Spleen (tissue), 11 donors: ENCODE results near the gene OR1F1. TPM values are rescaled to one million over a fixed set of nuclear protein-coding genes. Genes with fewer than 3 reads are reported as not detected.

Source experiments
- DNase-seq: peaks from one replicate; pipeline ENCODE4 v3.0.0-alpha.2; 2020
- H3K27ac ChIP-seq, 8 donors: fragments of 200-600 bp; sonication (generic) in 7 of 8; 1 replicate in 4 of 8; 2 replicates in 4 of 8; pipeline versions ENCODE4 v1.5.0 to v1.8.0; 2016 to 2021; ENCODE audit warnings: inconsistent platforms in 4 of 8, mild to moderate bottlenecking in 4 of 8, moderate library complexity in 1 of 8
- H3K27me3 ChIP-seq, 7 donors: fragments of 200-600 bp; sonication (generic) in 6 of 7; replicated peaks in 1 of 7; 1 replicate in 4 of 7; 2 replicates in 3 of 7; pipeline versions ENCODE4 v1.5.0 to v1.8.0; 2016 to 2021; ENCODE audit warnings: inconsistent platforms in 3 of 7, mild to moderate bottlenecking in 1 of 7
- H3K36me3 ChIP-seq, 6 donors: fragments of 200-600 bp; sonication (generic) in 5 of 6; 1 replicate in 4 of 6; 2 replicates in 2 of 6; pipeline versions ENCODE4 v1.5.0 to v1.8.0; 2016 to 2021; ENCODE audit warnings: inconsistent platforms in 2 of 6
- H3K4me1 ChIP-seq, 6 donors: fragments of 200-600 bp; sonication (generic) in 5 of 6; 1 replicate in 3 of 6; 2 replicates in 3 of 6; pipeline versions ENCODE4 v1.5.0 to v1.8.0; 2016 to 2021; ENCODE audit warnings: inconsistent platforms in 3 of 6
- H3K4me3 ChIP-seq, 8 donors: fragments of 200-600 bp; sonication (generic) in 7 of 8; 1 replicate in 4 of 8; 2 replicates in 4 of 8; pipeline versions ENCODE4 v1.5.0 to v1.8.0; 2016 to 2021; ENCODE audit warnings: inconsistent platforms in 4 of 8, mild to moderate bottlenecking in 4 of 8, moderate library complexity in 2 of 8
- H3K9me3 ChIP-seq, 8 donors: fragments of 200-600 bp; sonication (generic) in 7 of 8; 1 replicate in 4 of 8; 2 replicates in 4 of 8; pipeline versions ENCODE4 v1.5.0 to v1.8.0; 2016 to 2021; ENCODE audit warnings: inconsistent platforms in 4 of 8
- POLR2A ChIP-seq, 3 donors: fragments of 450-650 bp; IDR thresholded peaks; one replicate each; pipeline ENCODE4 v1.5.1; 2017; ENCODE audit warnings: antibody characterized with exemption in 3 of 3, mild to moderate bottlenecking in 1 of 3
- POLR2AphosphoS5 ChIP-seq, 3 donors: sonication (generic); formaldehyde crosslinking; IDR thresholded peaks; one replicate each; pipeline ENCODE4 v1.5.1; 2017; ENCODE audit warnings: antibody characterized with exemption in 3 of 3
- WGBS, 5 donors: extraction: QIAGEN DNeasy Blood & Tissue Kit in 3 of 5; methylation state at CpG; one replicate each; pipeline versions ENCODE4 v1.1.5 to v1.1.7; 2013 to 2018; 5-methylcytosine and 5-hydroxymethylcytosine counted together
- intact Hi-C: fragments of 100-400 bp; cut with DNase I; formaldehyde crosslinking; loops from one replicate; pipeline ENCODE4 v1.15.0; 2023; ENCODE audit warnings: low total_unique reads
- polyA plus RNA-seq, 3 donors: library from polyadenylated mRNA; stranded (reverse); fragments of 200-250 nt; gene quantifications; one replicate each; pipeline ENCODE4 v1.2.1, GENCODE V29; 2013
- total RNA-seq, 7 donors: library from RNA; depleted of rRNA in 3 of 7; stranded (reverse); fragments of >200 nt in 3 of 7; fragmentation: NEBNext Ultra II Directional in 4 of 7; extraction: Animal tissue kit (Norgen Biotek cat#: 25700) in 4 of 7; gene quantifications; one replicate each; pipeline versions ENCODE4 v1.1.0 to v1.2.1, GENCODE V29; 2016 to 2021
- TF ChIP-seq, protein P1 (sequence below), 11 experiments: fragments of 200-600 bp in 7 of 11; fragments of 450-650 bp in 4 of 11; sonication (generic) in 4 of 11; IDR thresholded peaks in 8 of 11; conservative IDR thresholded peaks in 3 of 11; 1 replicate in 7 of 11; 2 replicates in 4 of 11; pipeline versions ENCODE4 v1.4.0 to v1.8.0; 2016 to 2021; ENCODE audit warnings: antibody characterized with exemption in 11 of 11, inconsistent platforms in 4 of 11, mild to moderate bottlenecking in 1 of 11
- donor health status: healthy with polysubstance abuse.
- donor health status: DM: no; HTN: no; CAD: no; lungs with moderate emphysema.
- donor health status: DM: no; HTN: no; CAD: no.
- donor health status: Bipolar disorder and iron deficiency.
- donor health status: healthy.
- donor health status: DM: no; HTN: no; CAD: no.
- donor health status: DM: yes; HTN: yes; CAD: no.

The OR1F1 gene
- total and polyA plus RNA-seq, 10 donors = not detected

DNA sequence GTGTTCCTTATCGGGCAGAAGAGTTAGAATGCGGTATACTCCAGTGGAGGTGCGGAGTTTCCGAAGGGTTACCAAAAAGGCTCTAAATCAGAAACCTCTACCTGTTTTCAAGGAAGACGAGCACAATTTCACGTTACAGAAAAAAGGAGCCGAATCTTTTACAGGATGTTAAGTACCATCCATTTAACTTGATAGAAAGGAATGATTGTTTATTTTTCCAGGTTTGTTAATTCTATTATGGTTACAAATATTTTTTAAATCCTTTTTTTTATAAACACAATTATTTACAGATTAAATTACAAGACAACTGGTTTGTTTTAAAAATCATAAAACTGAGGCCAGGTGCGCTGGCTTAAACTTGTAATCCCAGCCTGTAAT is 35.0 kb upstream of the OR1F1 start:
- TF ChIP-seq, protein P1, sequence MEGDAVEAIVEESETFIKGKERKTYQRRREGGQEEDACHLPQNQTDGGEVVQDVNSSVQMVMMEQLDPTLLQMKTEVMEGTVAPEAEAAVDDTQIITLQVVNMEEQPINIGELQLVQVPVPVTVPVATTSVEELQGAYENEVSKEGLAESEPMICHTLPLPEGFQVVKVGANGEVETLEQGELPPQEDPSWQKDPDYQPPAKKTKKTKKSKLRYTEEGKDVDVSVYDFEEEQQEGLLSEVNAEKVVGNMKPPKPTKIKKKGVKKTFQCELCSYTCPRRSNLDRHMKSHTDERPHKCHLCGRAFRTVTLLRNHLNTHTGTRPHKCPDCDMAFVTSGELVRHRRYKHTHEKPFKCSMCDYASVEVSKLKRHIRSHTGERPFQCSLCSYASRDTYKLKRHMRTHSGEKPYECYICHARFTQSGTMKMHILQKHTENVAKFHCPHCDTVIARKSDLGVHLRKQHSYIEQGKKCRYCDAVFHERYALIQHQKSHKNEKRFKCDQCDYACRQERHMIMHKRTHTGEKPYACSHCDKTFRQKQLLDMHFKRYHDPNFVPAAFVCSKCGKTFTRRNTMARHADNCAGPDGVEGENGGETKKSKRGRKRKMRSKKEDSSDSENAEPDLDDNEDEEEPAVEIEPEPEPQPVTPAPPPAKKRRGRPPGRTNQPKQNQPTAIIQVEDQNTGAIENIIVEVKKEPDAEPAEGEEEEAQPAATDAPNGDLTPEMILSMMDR (IDR thresholded peaks at IDR 0.05 in 8 of 11, conservative IDR thresholded peaks at IDR 0.05 in 3 of 11) = no peak
- no peaks in the 10 kb centered on the region for H3K36me3 ChIP-seq

DNA sequence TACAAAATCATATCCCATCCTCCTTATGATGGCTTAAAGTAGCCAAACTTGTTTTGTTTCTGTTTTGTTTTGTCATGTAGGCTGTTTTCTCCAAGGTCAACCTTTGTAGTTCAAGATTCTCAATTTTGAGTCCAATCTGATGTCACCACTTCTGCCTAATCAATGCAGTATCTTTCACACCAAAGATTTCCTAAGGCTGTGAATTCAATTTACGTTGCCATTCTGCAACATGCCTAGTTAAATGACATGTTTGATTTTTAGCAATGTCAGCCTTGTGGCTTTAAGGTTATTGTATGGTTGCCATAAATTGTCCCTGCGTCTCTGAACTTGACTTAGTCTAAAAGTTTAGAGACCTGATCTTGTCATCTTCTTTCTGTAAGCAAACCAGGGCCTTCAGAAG is 32.8 kb upstream of the OR1F1 start:
- H3K4me1 ChIP-seq = peaks cover 8 to 62% (median 45%) of the 10 kb centered on the region in 6 donors
- 75 to 98% (median 93%) methylated on average over 2 of the region's 2 CpGs for WGBS, 5 donors
- peaks cover 0 to 38% (median 25%) of the 10 kb centered on the region in 8 donors for H3K9me3 ChIP-seq
- DNase-seq = no peak
- TF ChIP-seq, protein P1 (IDR thresholded peaks at IDR 0.05 in 8 of 11, conservative IDR thresholded peaks at IDR 0.05 in 3 of 11) = no peak
- TF ChIP-seq POLR2A (IDR thresholded peaks at IDR 0.05) (no peak), POLR2AphosphoS5 (IDR thresholded peaks at IDR 0.05) (no peak)
- H3K36me3 ChIP-seq = no peaks in the 10 kb centered on the region
- intact Hi-C loops = no loop called here
- no peak overlapping the region for H3K4me3 ChIP-seq
- H3K27me3 ChIP-seq = peaks cover 0 to 44% (median 0%) of the 10 kb centered on the region in 7 donors
- H3K27ac ChIP-seq = no peak overlapping the region

More for the DNA sequence above, 35.0 kb upstream of the OR1F1 start:
- H3K4me1 ChIP-seq = peaks cover 6 to 61% (median 44%) of the 10 kb centered on the region in 6 donors
- peak overlapping the region in 5 of 8 donors; percentile 29 to 74 (median 66) for H3K4me3 ChIP-seq
- DNase-seq = no peak
- peaks cover 0 to 38% (median 25%) of the 10 kb centered on the region in 8 donors for H3K9me3 ChIP-seq
- peak overlapping the region; percentile 1 to 71 (median 66) for H3K27ac ChIP-seq
- intact Hi-C loops = no loop called here
- WGBS, 5 donors = 10 to 14% (median 12%) methylated on average over 8 of the region's 8 CpGs
- H3K27me3 ChIP-seq = peaks cover 0 to 33% (median 0%) of the 10 kb centered on the region in 7 donors

DNA sequence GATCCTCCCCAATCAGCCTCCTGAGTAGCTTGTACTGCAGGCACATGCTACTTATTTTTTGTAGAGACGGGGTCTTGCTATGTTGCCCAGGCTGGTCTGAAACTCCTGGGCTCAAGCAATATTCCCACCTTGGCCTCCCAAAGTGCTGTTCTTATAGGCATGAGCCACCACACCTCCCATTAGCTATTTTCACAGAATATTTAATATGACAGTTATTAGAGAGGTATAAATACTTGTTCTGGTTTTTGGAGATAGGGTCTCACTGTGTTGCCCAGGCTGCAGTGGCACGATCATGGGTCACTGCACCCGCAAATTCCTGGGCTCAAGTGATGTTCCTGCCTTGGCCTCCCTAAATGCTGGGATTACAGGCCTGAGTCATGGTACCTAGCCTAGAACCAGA is 32.0 kb upstream of the OR1F1 start:
- Histone ChIP-seq H3K4me1 (peaks cover 11 to 57% (median 43%) of the 10 kb centered on the region in 6 donors), H3K27me3 (peaks cover 0 to 42% (median 0%) of the 10 kb centered on the region in 7 donors), H3K4me3 (no peak overlapping the region), H3K9me3 (peaks cover 0 to 38% (median 25%) of the 10 kb centered on the region in 8 donors), H3K36me3 (no peaks in the 10 kb centered on the region), H3K27ac (no peak overlapping the region)
- no peak for DNase-seq
- intact Hi-C loops = no loop called here
- WGBS, 5 donors = 95 to 100% (median 97%) methylated on average over 3 of the region's 3 CpGs
- no peak for TF ChIP-seq POLR2AphosphoS5 (IDR thresholded peaks at IDR 0.05)
- no peak for TF ChIP-seq POLR2A (IDR thresholded peaks at IDR 0.05)
- TF ChIP-seq, protein P1 (IDR thresholded peaks at IDR 0.05 in 8 of 11, conservative IDR thresholded peaks at IDR 0.05 in 3 of 11) = no peak

DNA sequence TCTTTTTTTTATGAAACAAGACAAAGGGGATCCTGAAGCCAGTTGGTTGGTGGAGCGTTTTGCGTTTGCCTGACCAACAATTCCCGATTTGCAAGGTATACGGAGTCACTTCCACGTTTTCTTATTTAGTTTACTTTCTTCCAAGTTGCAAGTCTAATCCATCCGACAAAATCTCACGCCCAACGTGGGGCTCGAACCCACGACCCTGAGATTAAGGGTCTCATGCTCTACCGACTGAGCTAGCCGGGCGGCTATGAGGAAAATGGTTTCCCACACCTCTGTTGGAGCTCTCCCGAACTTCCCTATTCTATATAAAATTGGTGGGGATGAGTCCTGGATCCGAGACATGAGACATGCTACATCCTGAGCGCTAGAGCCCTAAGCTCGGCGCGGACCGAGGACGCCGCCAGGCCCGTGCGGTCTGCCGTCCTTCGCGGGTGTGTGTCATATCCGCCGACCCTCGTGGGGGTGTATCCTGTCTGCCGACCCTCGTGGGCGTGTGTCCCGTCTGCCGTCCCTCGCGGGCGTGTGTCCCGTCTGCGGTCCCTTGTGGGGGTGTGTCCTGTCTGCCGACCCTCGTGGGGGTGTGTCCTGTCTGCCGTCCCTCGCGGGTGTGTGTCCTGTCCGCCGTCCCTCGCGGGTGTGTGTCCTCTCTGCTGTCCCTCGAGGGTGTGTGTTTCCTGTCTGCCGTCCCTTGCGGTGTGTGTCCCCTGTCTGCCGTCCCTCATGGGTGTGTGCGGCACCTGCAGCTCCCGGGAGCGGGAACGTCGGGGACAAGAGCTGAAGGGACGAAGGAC is 30.6 kb upstream of the OR1F1 start:
- peaks cover 4 to 43% (median 28%) of the 10 kb centered on the region in 6 donors for H3K4me1 ChIP-seq

More for the DNA sequence above, 30.6 kb upstream of the OR1F1 start:
- H3K9me3 ChIP-seq = peaks cover 0 to 38% (median 25%) of the 10 kb centered on the region in 8 donors
- peaks cover 0 to 40% (median 0%) of the 10 kb centered on the region in 7 donors for H3K27me3 ChIP-seq
- 1 to 3% (median 2%) methylated on average over 46 to 59 of the region's 59 CpGs for WGBS, 5 donors
- no peaks in the 10 kb centered on the region for H3K36me3 ChIP-seq
- peak overlapping the region; percentile 85 to 93 (median 87) for H3K27ac ChIP-seq
- TF ChIP-seq POLR2AphosphoS5 (IDR thresholded peaks at IDR 0.05) = peak; percentile 52 to 78 (median 68)
- no peak for TF ChIP-seq POLR2A (IDR thresholded peaks at IDR 0.05)
- peak overlapping the region; percentile 48 to 90 (median 68) for H3K4me3 ChIP-seq
- DNase-seq = peak; percentile 89
- intact Hi-C loops = no loop called here
